H1 (cell line): ENCODE results near the gene HERC4. TPM values are rescaled to one million over a fixed set of nuclear protein-coding genes. Genes with fewer than 3 reads are reported as not detected.

Source experiments
- CTCF ChIA-PET: fragments of 300-600 bp; sonication (Branson Sonifier 250); formaldehyde crosslinking; loops from one replicate; lab custom pipeline; 2021; ENCODE audit not compliant: partially characterized antibody; lab: Charles Lee
- POLR2A ChIA-PET: fragments of 300-600 bp; sonication (Branson Sonifier 250); formaldehyde crosslinking; loops from one replicate; lab custom pipeline; 2021; ENCODE audit warnings: inconsistent platforms; ENCODE audit not compliant: partially characterized antibody; lab: Charles Lee
- DNase-seq, 2 experiments: peaks; one replicate each; pipeline versions ENCODE4 v3.0.0 to v3.0.0-alpha.2; 2010 to 2022; ENCODE audit warnings: low spot score in 2 of 2, low read depth in 1 of 2, mixed read lengths in 1 of 2
- FAIRE-seq: peaks from 2 replicates; lab custom pipeline; 2011; peaks lifted over from hg19 to GRCh38; lab: Jason Lieb, UNC
- H2AFZ ChIP-seq: 2 replicates; pipeline ENCODE4 v1.8.1; 2012; ENCODE audit warnings: low read length, inconsistent platforms
- H2AK5ac ChIP-seq: 2 replicates; pipeline ENCODE4 v1.6.1; 2013; ENCODE audit warnings: low read depth, low read length
- H2BK120ac ChIP-seq: replicated peaks from 2 replicates; pipeline ENCODE3; 2013; ENCODE audit warnings: low read depth, low read length, inconsistent platforms
- H2BK12ac ChIP-seq: 2 replicates; pipeline ENCODE4 v1.6.1; 2013; ENCODE audit warnings: low read depth, low read length
- H2BK15ac ChIP-seq: 2 replicates; pipeline ENCODE4 v1.6.1; 2013; ENCODE audit warnings: low read length
- H2BK20ac ChIP-seq: 2 replicates; pipeline ENCODE4 v1.6.1; 2013; ENCODE audit warnings: low read length
- H2BK5ac ChIP-seq: 2 replicates; pipeline ENCODE4 v1.6.1; 2013; ENCODE audit warnings: low read depth, low read length
- H3K14ac ChIP-seq: 2 replicates; pipeline ENCODE4 v1.6.1; 2013; ENCODE audit warnings: inconsistent platforms; ENCODE audit not compliant: insufficient read length
- H3K18ac ChIP-seq: 2 replicates; pipeline ENCODE4 v1.6.1; 2013; ENCODE audit warnings: low read length; ENCODE audit errors: extremely low read depth
- H3K23ac ChIP-seq: 2 replicates; pipeline ENCODE4 v1.6.1; 2013; ENCODE audit warnings: inconsistent platforms; ENCODE audit not compliant: insufficient read length
- H3K23me2 ChIP-seq: 2 replicates; pipeline ENCODE4 v1.6.1; 2013; ENCODE audit warnings: low read depth, low read length
- H3K27ac ChIP-seq: 2 replicates; pipeline ENCODE4 v1.6.1; 2011; ENCODE audit warnings: low read depth, low read length, inconsistent platforms
- H3K27me3 ChIP-seq, 4 experiments: replicated peaks in 1 of 4; 1 replicate in 1 of 4; 2 replicates in 3 of 4; pipeline versions ENCODE4 v1.6.1 to v1.8.1; 2011 to 2013; ENCODE audit warnings: low read length in 3 of 4, mild to moderate bottlenecking in 3 of 4, inconsistent platforms in 2 of 4, mixed read lengths in 2 of 4, moderate library complexity in 1 of 4; ENCODE audit not compliant: control insufficient read depth in 3 of 4, insufficient read depth in 3 of 4; ENCODE audit errors: extremely low read depth in 1 of 4
- H3K36me3 ChIP-seq, 4 experiments: 2 replicates each; pipeline versions ENCODE4 v1.6.1 to v1.8.1; 2011 to 2013; ENCODE audit warnings: mild to moderate bottlenecking in 4 of 4, low read length in 3 of 4, moderate library complexity in 2 of 4, control low read depth in 1 of 4, inconsistent platforms in 1 of 4; ENCODE audit not compliant: insufficient read depth in 4 of 4, control insufficient read depth in 2 of 4
- H3K4ac ChIP-seq: replicated peaks from 2 replicates; pipeline ENCODE3; 2013; ENCODE audit warnings: low read length, low read depth, mixed read lengths, inconsistent platforms; ENCODE audit not compliant: insufficient read length
- H3K4me1 ChIP-seq, 4 experiments: replicated peaks in 1 of 4; 1 replicate in 1 of 4; 2 replicates in 3 of 4; pipeline versions ENCODE4 v1.6.1 to v1.8.1; 2011 to 2013; ENCODE audit warnings: low read length in 3 of 4, inconsistent platforms in 2 of 4, mixed read lengths in 1 of 4; ENCODE audit not compliant: insufficient read depth in 4 of 4, control insufficient read depth in 3 of 4
- H3K4me2 ChIP-seq, 2 experiments: 2 replicates each; pipeline versions ENCODE4 v1.6.1 to v1.8.1; 2011 to 2013; ENCODE audit warnings: low read depth in 2 of 2, low read length in 2 of 2, control low read depth in 1 of 2, inconsistent platforms in 1 of 2, mild to moderate bottlenecking in 1 of 2; ENCODE audit not compliant: insufficient read depth in 1 of 2
- H3K4me3 ChIP-seq, 4 experiments: fragments of 200-600, 300-600 bp in 1 of 4; sonication (generic), shearing (Covaris generic), sonication (Bioruptor Twin) in 1 of 4; 2 replicates each; pipeline versions ENCODE4 v1.5.1 to v1.8.1; 2011 to 2016; ENCODE audit warnings: low read length in 4 of 4, low read depth in 3 of 4, control low read depth in 2 of 4, inconsistent platforms in 2 of 4, mild to moderate bottlenecking in 2 of 4, mixed read lengths in 1 of 4, moderate library complexity in 1 of 4; ENCODE audit not compliant: insufficient read depth in 2 of 4; ENCODE audit errors: extremely low read depth in 1 of 4
- H3K56ac ChIP-seq: replicated peaks from 2 replicates; pipeline ENCODE3; 2013; ENCODE audit warnings: low read depth, mild to moderate bottlenecking, mixed read lengths, low read length, inconsistent platforms; ENCODE audit not compliant: insufficient read length
- H3K79me1 ChIP-seq: 2 replicates; pipeline ENCODE4 v1.6.1; 2013; ENCODE audit warnings: low read depth, low read length, control low read depth
- H3K79me2 ChIP-seq, 2 experiments: 2 replicates each; pipeline versions ENCODE4 v1.6.1 to v1.8.1; 2012 to 2013; ENCODE audit warnings: low read length in 2 of 2, mild to moderate bottlenecking in 2 of 2, inconsistent platforms in 1 of 2; ENCODE audit not compliant: insufficient read depth in 2 of 2, control insufficient read depth in 1 of 2
- H3K9ac ChIP-seq, 4 experiments: replicated peaks in 1 of 4; 1 replicate in 1 of 4; 2 replicates in 3 of 4; pipeline versions ENCODE4 v1.6.1 to v1.8.1; 2011 to 2013; ENCODE audit warnings: low read depth in 3 of 4, low read length in 3 of 4, control low read depth in 2 of 4, mild to moderate bottlenecking in 2 of 4, moderate library complexity in 2 of 4, inconsistent platforms in 1 of 4; ENCODE audit errors: extremely low read depth in 1 of 4
- H3K9me3 ChIP-seq, 2 experiments: 2 replicates each; pipeline versions ENCODE4 v1.6.1 to v1.8.1; 2012 to 2013; ENCODE audit warnings: mild to moderate bottlenecking in 2 of 2, moderate library complexity in 2 of 2, control low read depth in 1 of 2, inconsistent platforms in 1 of 2, low read depth in 1 of 2, low read length in 1 of 2, mixed read lengths in 1 of 2; ENCODE audit not compliant: insufficient read depth in 2 of 2
- H4K20me1 ChIP-seq, 2 experiments: replicated peaks in 1 of 2; 2 replicates each; pipeline versions ENCODE3 to v1.8.1; 2011 to 2013; ENCODE audit warnings: inconsistent platforms in 2 of 2, low read length in 2 of 2, mild to moderate bottlenecking in 1 of 2; ENCODE audit not compliant: insufficient read depth in 2 of 2, control insufficient read depth in 1 of 2
- H4K5ac ChIP-seq: 2 replicates; pipeline ENCODE4 v1.6.1; 2013; ENCODE audit warnings: low read length, low read depth, mixed read lengths, inconsistent platforms; ENCODE audit not compliant: insufficient read length
- H4K8ac ChIP-seq: 2 replicates; pipeline ENCODE4 v1.8.0; 2013; ENCODE audit warnings: mild to moderate bottlenecking, moderate library complexity, low read length, inconsistent platforms; ENCODE audit not compliant: insufficient read depth; ENCODE audit errors: extremely low read depth
- H4K91ac ChIP-seq: replicated peaks from 2 replicates; pipeline ENCODE3; 2013; ENCODE audit warnings: low read length, mixed read lengths, inconsistent platforms; ENCODE audit not compliant: insufficient read length
- BRCA1 ChIP-seq: IDR thresholded peaks from 2 replicates; pipeline ENCODE4 v1.6.1; 2012; ENCODE audit warnings: low read depth, low read length, improper control_type of control experiment
- CBX8 ChIP-seq: fragments of 300-800, 300-1000 bp; sonication (generic); IDR thresholded peaks from 2 replicates; pipeline ENCODE4 v1.7.1; 2016; ENCODE audit warnings: low read depth, low read length, borderline replicate concordance
- CTBP2 ChIP-seq: IDR thresholded peaks from 2 replicates; pipeline ENCODE4 v1.7.0; 2011; ENCODE audit warnings: borderline replicate concordance, mild to moderate bottlenecking, moderate library complexity, mixed read lengths, low read length; ENCODE audit not compliant: insufficient read depth, insufficient read length
- FOSL1 ChIP-seq: IDR thresholded peaks from 2 replicates; pipeline ENCODE4 v1.6.1; 2011; ENCODE audit warnings: mild to moderate bottlenecking, low read depth, low read length, moderate library complexity; ENCODE audit not compliant: insufficient read depth
- KDM1A ChIP-seq: fragments of 200-600, 300-600 bp; sonication (generic); IDR thresholded peaks from 2 replicates; pipeline ENCODE4 v1.7.1; 2016; ENCODE audit warnings: mild to moderate bottlenecking, low read length, borderline replicate concordance
- POU5F1 ChIP-seq: IDR thresholded peaks from 2 replicates; pipeline ENCODE4 v1.6.1; 2011; ENCODE audit warnings: low read depth, mild to moderate bottlenecking, low read length, moderate library complexity
- SIN3A ChIP-seq, 2 experiments: IDR thresholded peaks in 1 of 2; conservative IDR thresholded peaks in 1 of 2; 2 replicates each; pipeline ENCODE4 v1.6.1; 2011 to 2012; ENCODE audit warnings: low read length in 2 of 2, improper control_type of control experiment in 1 of 2, low read depth in 1 of 2, mild to moderate bottlenecking in 1 of 2
- SP2 ChIP-seq: IDR thresholded peaks from 2 replicates; pipeline ENCODE4 v1.6.1; 2012; ENCODE audit warnings: mild to moderate bottlenecking, low read length, inconsistent platforms
- TBP ChIP-seq: IDR thresholded peaks from 2 replicates; pipeline ENCODE4 v1.6.1; 2011; ENCODE audit warnings: low read depth, low read length, improper control_type of control experiment
- TCF12 ChIP-seq: IDR thresholded peaks from 2 replicates; pipeline ENCODE4 v1.6.1; 2011; ENCODE audit warnings: low read depth, mild to moderate bottlenecking, low read length
- WGBS, 2 experiments: shearing (Covaris generic) in 1 of 2; methylation state at CpG; one replicate each; pipeline versions ENCODE4 v1.1.6 to v1.1.7; 2013 to 2015; ENCODE audit warnings: low lambda C conversion rate in 2 of 2, mixed read lengths in 2 of 2, inconsistent platforms in 1 of 2, low coverage in 1 of 2, missing lambda C conversion rate in 1 of 2; ENCODE audit not compliant: insufficient replicate concordance in 2 of 2, insufficient coverage in 1 of 2, insufficient read length in 1 of 2; ENCODE audit errors: extremely low coverage in 1 of 2, missing lambda C conversion rate in 1 of 2; 5-methylcytosine and 5-hydroxymethylcytosine counted together
- polyA plus RNA-seq, 7 experiments: library from polyadenylated mRNA; depleted of rRNA in 3 of 7; stranded (reverse) in 5 of 7; unstranded in 2 of 7; fragments of >200 nt in 5 of 7; fragments of 200-250 nt in 2 of 7; gene quantifications; 1 replicate in 5 of 7; 2 replicates in 1 of 7; 4 replicates in 1 of 7; pipeline versions ENCODE4 v1.2.1 to v1.2.3, GENCODE V29; 2011 to 2013; ENCODE audit warnings: missing spikeins in 2 of 7, mixed read lengths in 2 of 7
- total RNA-seq: library from RNA; stranded (reverse); fragmentation: NEBNext Ultra II Directional; extraction: Animal tissue kit (Norgen Biotek cat#: 25700); gene quantifications from 2 replicates; pipeline ENCODE4 v1.2.1, GENCODE V29; 2021
- TF ChIP-seq, protein P1 (sequence below), 3 experiments: IDR thresholded peaks; 1 replicate in 2 of 3; 2 replicates in 1 of 3; pipeline versions ENCODE4 v1.5.1 to v1.6.1; 2011; ENCODE audit warnings: low read length in 3 of 3, mild to moderate bottlenecking in 3 of 3, inconsistent platforms in 2 of 3, low read depth in 1 of 3, moderate library complexity in 1 of 3; ENCODE audit not compliant: insufficient read depth in 1 of 3; ENCODE audit errors: control extremely low read depth in 1 of 3

Gene HERC4
- total and polyA plus RNA-seq, 2 of the 8 experiments (the other 6 are each of a cell fraction or from before 2014, with no cell fraction given) = 7.5 to 44.0 TPM

DNA sequence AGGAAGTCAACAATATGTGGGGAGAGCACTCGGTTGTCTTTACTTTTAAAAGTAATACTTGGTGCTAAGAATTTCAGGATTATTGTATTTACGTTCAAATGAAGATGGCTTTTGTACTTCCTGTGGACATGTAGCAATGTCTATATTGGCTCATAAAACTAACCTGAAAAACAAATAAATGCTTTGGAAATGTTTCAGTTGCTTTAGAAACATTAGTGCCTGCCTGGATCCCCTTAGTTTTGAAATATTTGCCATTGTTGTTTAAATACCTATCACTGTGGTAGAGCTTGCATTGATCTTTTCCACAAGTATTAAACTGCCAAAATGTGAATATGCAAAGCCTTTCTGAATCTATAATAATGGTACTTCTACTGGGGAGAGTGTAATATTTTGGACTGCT, 157.9 kb downstream of the HERC4 start:
- Histone ChIP-seq H4K91ac (no peak overlapping the region), H3K23me2 (no peaks in the 10 kb centered on the region), H3K56ac (no peak overlapping the region), H2BK20ac (no peak overlapping the region), H3K79me2 (peaks cover 0 to 22% of the 10 kb centered on the region in 2 experiments; a peak in 2 of 4 replicates), H2AK5ac (no peak overlapping the region), H3K79me1 (no peaks in the 10 kb centered on the region), H3K4ac (no peak overlapping the region), H3K4me1 (no peaks in the 10 kb centered on the region), H2AFZ (no peak overlapping the region), H3K18ac (no peak overlapping the region), H3K14ac (no peak overlapping the region), H4K8ac (no peak overlapping the region), H4K20me1 (peaks cover 3 to 9% of the 10 kb centered on the region in 2 experiments), H3K27ac (no peak overlapping the region), H2BK5ac (no peak overlapping the region), H2BK15ac (no peak overlapping the region), H3K4me3 (no peak overlapping the region), H3K9me3 (no peaks in the 10 kb centered on the region), H2BK12ac (no peak overlapping the region), H4K5ac (no peak overlapping the region), H3K27me3 (no peaks in the 10 kb centered on the region), H3K36me3 (peaks cover 5 to 64% (median 37%) of the 10 kb centered on the region in 4 experiments; a peak in 7 of 8 replicates), H2BK120ac (no peak overlapping the region), H3K4me2 (no peak overlapping the region), H3K23ac (no peak overlapping the region), H3K9ac (no peak overlapping the region)
- ChIA-PET POLR2A (interaction anchor here (0.8 to 3.4 kb wide), 5 partner anchors 10 to 62 kb away, joined by 3 to 13 read pairs (median 4); partner anchors contain the start of gene SIRT1), CTCF (interaction anchor here (0.7 to 2.7 kb wide), 3 partner anchors 9 to 129 kb away, joined by 3 to 15 read pairs (median 7); no protein-coding TSS in a partner anchor)
- DNase-seq (no peak), FAIRE-seq (no peak)
- 84% methylated on average over 2 of the region's 2 CpGs; no CpG with 5 or more reads in 1 of the 2 experiments for WGBS, 2 experiments
- TF ChIP-seq SIN3A (conservative IDR thresholded peaks at IDR 0.05 in 1 of 2, IDR thresholded peaks at IDR 0.05 in 1 of 2; ENCODE audit: low read depth in 1 of 2, low read length in 2 of 2) = no peak
- TF ChIP-seq, protein P1, sequence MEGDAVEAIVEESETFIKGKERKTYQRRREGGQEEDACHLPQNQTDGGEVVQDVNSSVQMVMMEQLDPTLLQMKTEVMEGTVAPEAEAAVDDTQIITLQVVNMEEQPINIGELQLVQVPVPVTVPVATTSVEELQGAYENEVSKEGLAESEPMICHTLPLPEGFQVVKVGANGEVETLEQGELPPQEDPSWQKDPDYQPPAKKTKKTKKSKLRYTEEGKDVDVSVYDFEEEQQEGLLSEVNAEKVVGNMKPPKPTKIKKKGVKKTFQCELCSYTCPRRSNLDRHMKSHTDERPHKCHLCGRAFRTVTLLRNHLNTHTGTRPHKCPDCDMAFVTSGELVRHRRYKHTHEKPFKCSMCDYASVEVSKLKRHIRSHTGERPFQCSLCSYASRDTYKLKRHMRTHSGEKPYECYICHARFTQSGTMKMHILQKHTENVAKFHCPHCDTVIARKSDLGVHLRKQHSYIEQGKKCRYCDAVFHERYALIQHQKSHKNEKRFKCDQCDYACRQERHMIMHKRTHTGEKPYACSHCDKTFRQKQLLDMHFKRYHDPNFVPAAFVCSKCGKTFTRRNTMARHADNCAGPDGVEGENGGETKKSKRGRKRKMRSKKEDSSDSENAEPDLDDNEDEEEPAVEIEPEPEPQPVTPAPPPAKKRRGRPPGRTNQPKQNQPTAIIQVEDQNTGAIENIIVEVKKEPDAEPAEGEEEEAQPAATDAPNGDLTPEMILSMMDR (IDR thresholded peaks at IDR 0.05; ENCODE audit: control extremely low read depth in 1 of 3, insufficient read depth in 1 of 3, low read depth in 1 of 3, low read length in 3 of 3) = no peak
- no peak for TF ChIP-seq KDM1A
- TF ChIP-seq BRCA1 = no peak
- no peak for TF ChIP-seq CBX8
- no peak for TF ChIP-seq CTBP2
- no peak for TF ChIP-seq TBP
- TF ChIP-seq TCF12 = no peak
- TF ChIP-seq SP2 = no peak
- TF ChIP-seq FOSL1 = no peak
- no peak for TF ChIP-seq POU5F1
